GM12878 (cell line): ENCODE results near the gene ANKRD17. TPM values are rescaled to one million over a fixed set of nuclear protein-coding genes. Genes with fewer than 3 reads are reported as not detected.

Experiments used
- ASH2L ChIP-seq: fragments of 300-600, 200-600 bp; sonication (generic); IDR thresholded peaks from 2 replicates; pipeline ENCODE4 v1.6.1; 2017; ENCODE audit warnings: low read depth, mild to moderate bottlenecking, borderline replicate concordance
- BHLHE40 ChIP-seq, 2 experiments: fragments of 450-650 bp in 1 of 2; IDR thresholded peaks; 2 replicates each; pipeline ENCODE4 v1.6.1; 2011 to 2017; ENCODE audit warnings: low read depth in 2 of 2, borderline replicate concordance in 1 of 2, improper control_type of control experiment in 1 of 2, low read length in 1 of 2, mild to moderate bottlenecking in 1 of 2
- BMI1 ChIP-seq: fragments of 450-650 bp; IDR thresholded peaks from 2 replicates; pipeline ENCODE4 v1.6.1; 2016; ENCODE audit warnings: mild to moderate bottlenecking, moderate library complexity, borderline replicate concordance
- HDGF ChIP-seq: fragments of 450-650 bp; IDR thresholded peaks from 2 replicates; pipeline ENCODE4 v1.6.1; 2016; ENCODE audit warnings: antibody characterized with exemption
- KDM1A ChIP-seq: fragments of 200-600 bp; sonication (generic); IDR thresholded peaks from 2 replicates; pipeline ENCODE4 v1.6.1; 2016; ENCODE audit warnings: borderline replicate concordance
- NFYA ChIP-seq: IDR thresholded peaks from 2 replicates; pipeline ENCODE4 v1.6.1; 2011; ENCODE audit warnings: low read depth, mild to moderate bottlenecking, low read length, improper control_type of control experiment, borderline replicate concordance
- NR2C2 ChIP-seq: IDR thresholded peaks from 2 replicates; pipeline ENCODE4 v1.6.1; 2011; ENCODE audit warnings: borderline replicate concordance, low read depth; ENCODE audit not compliant: control insufficient read depth, insufficient read length
- NR2F1 ChIP-seq: fragments of 450-650 bp; conservative IDR thresholded peaks from 2 replicates; pipeline ENCODE4 v1.6.1; 2017; ENCODE audit warnings: mild to moderate bottlenecking
- PAX5 ChIP-seq: IDR thresholded peaks from 2 replicates; pipeline ENCODE4 v1.6.1; 2011; ENCODE audit warnings: low read depth, low read length, borderline replicate concordance
- POU2F2 ChIP-seq: IDR thresholded peaks from 3 replicates; pipeline ENCODE4 v1.6.1; 2011; ENCODE audit warnings: low read depth, mild to moderate bottlenecking, low read length, borderline replicate concordance
- RAD21 ChIP-seq: IDR thresholded peaks from 2 replicates; pipeline ENCODE4 v1.6.1; 2011; ENCODE audit warnings: mild to moderate bottlenecking, low read depth, low read length, moderate library complexity; ENCODE audit not compliant: insufficient read depth
- SMAD1 ChIP-seq: fragments of 450-650 bp; IDR thresholded peaks from 2 replicates; pipeline ENCODE4 v1.6.1; 2018; ENCODE audit warnings: mild to moderate bottlenecking, low read depth; ENCODE audit not compliant: partially characterized antibody
- polyA plus RNA-seq, 11 experiments: library from polyadenylated mRNA; depleted of rRNA in 4 of 11; unstranded in 6 of 11; stranded (reverse) in 5 of 11; fragments of >200 nt; fragmentation: Nextera tagmentation in 4 of 11; fragmentation: Illumina TruSeq in 1 of 11; extraction: Ambion mirVana in 4 of 11; extraction: Trizol in 1 of 11; gene quantifications; 1 replicate in 1 of 11; 2 replicates in 10 of 11; pipeline versions ENCODE4 v1.2.1 to v1.2.3, GENCODE V29; 2011 to 2016; ENCODE audit warnings: inconsistent platforms in 2 of 11, missing spikeins in 2 of 11, low read depth in 1 of 11
- total RNA-seq, 4 experiments: library from RNA; depleted of rRNA in 3 of 4; stranded (reverse); fragments of >200 nt in 3 of 4; fragmentation: Illumina TruSeq in 1 of 4; extraction: Trizol in 1 of 4; gene quantifications; 2 replicates each; pipeline versions ENCODE4 v1.2.1 to v1.2.3, GENCODE V29; 2013 to 2021
- TF ChIP-seq, protein P1 (sequence below): IDR thresholded peaks from 2 replicates; pipeline ENCODE4 v1.6.1; 2012; ENCODE audit warnings: low read length, inconsistent platforms
- TF ChIP-seq, protein P2 (sequence below), 3 experiments: IDR thresholded peaks in 2 of 3; conservative IDR thresholded peaks in 1 of 3; 2 replicates each; pipeline ENCODE4 v1.5.1; 2011; ENCODE audit warnings: low read depth in 3 of 3, low read length in 3 of 3, mild to moderate bottlenecking in 3 of 3, control low read depth in 2 of 3, moderate library complexity in 2 of 3, inconsistent platforms in 1 of 3, mixed read lengths in 1 of 3; ENCODE audit not compliant: control insufficient read depth in 2 of 3, insufficient read depth in 1 of 3; ENCODE audit errors: extremely low read depth in 1 of 3
- TF ChIP-seq, protein P3 (sequence below): fragments of 450-650 bp; IDR thresholded peaks from 2 replicates; pipeline ENCODE4 v1.6.1; 2017; ENCODE audit warnings: mild to moderate bottlenecking, moderate library complexity
- TF ChIP-seq, protein P4 (sequence below): fragments of 450-650 bp; formaldehyde crosslinking; IDR thresholded peaks from 2 replicates; pipeline ENCODE4 v1.5.0; 2022; ENCODE audit warnings: mild to moderate bottlenecking, missing genetic modification characterization

ANKRD17 gene
- total and polyA plus RNA-seq, 10 of the 15 experiments (the other 5 are each of a cell fraction or from before 2014, with no cell fraction given) = 11.7 to 46.5 (median 32.6) TPM

DNA sequence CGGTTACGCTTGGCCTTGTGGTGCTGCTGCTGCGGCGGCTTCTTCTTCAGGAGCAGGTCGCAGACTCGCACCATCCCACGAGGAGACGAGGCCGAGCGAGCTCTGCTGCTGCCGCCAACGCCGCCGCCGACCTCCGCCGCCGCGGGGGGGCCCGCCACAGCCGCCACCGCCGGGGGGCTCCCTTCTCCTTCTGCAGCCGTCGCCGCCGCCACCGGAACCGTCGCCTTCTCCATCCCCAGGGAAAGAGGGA is 237 bp downstream of the ANKRD17 start (continued):
- TF ChIP-seq, protein P1, sequence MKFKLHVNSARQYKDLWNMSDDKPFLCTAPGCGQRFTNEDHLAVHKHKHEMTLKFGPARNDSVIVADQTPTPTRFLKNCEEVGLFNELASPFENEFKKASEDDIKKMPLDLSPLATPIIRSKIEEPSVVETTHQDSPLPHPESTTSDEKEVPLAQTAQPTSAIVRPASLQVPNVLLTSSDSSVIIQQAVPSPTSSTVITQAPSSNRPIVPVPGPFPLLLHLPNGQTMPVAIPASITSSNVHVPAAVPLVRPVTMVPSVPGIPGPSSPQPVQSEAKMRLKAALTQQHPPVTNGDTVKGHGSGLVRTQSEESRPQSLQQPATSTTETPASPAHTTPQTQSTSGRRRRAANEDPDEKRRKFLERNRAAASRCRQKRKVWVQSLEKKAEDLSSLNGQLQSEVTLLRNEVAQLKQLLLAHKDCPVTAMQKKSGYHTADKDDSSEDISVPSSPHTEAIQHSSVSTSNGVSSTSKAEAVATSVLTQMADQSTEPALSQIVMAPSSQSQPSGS = no peak
- TF ChIP-seq, protein P2, sequence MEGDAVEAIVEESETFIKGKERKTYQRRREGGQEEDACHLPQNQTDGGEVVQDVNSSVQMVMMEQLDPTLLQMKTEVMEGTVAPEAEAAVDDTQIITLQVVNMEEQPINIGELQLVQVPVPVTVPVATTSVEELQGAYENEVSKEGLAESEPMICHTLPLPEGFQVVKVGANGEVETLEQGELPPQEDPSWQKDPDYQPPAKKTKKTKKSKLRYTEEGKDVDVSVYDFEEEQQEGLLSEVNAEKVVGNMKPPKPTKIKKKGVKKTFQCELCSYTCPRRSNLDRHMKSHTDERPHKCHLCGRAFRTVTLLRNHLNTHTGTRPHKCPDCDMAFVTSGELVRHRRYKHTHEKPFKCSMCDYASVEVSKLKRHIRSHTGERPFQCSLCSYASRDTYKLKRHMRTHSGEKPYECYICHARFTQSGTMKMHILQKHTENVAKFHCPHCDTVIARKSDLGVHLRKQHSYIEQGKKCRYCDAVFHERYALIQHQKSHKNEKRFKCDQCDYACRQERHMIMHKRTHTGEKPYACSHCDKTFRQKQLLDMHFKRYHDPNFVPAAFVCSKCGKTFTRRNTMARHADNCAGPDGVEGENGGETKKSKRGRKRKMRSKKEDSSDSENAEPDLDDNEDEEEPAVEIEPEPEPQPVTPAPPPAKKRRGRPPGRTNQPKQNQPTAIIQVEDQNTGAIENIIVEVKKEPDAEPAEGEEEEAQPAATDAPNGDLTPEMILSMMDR (IDR thresholded peaks at IDR 0.05 in 2 of 3, conservative IDR thresholded peaks at IDR 0.05 in 1 of 3; ENCODE audit: control insufficient read depth in 2 of 3, extremely low read depth in 1 of 3, insufficient read depth in 1 of 3, low read depth in 3 of 3, low read length in 3 of 3) = peak in 2 of 3 experiments; percentile 6 to 43; a peak in 3 of 6 replicates
- TF ChIP-seq RAD21 (peak; percentile 15; the same call in 1 of the 2 replicates), NR2C2 (no peak), HDGF (no peak), BHLHE40 (IDR thresholded peaks at IDR 0.05; ENCODE audit: borderline replicate concordance in 1 of 2, low read depth in 2 of 2, low read length in 1 of 2) (peak in 1 of 2 experiments; percentile 43; a peak in 1 of 4 replicates), BMI1 (no peak), NR2F1 (no peak), POU2F2 (no peak), PAX5 (no peak), KDM1A (no peak), ASH2L (peak; percentile 92; the same call in 1 of the 2 replicates), NFYA (no peak), SMAD1 (no peak)
- TF ChIP-seq, protein P3, sequence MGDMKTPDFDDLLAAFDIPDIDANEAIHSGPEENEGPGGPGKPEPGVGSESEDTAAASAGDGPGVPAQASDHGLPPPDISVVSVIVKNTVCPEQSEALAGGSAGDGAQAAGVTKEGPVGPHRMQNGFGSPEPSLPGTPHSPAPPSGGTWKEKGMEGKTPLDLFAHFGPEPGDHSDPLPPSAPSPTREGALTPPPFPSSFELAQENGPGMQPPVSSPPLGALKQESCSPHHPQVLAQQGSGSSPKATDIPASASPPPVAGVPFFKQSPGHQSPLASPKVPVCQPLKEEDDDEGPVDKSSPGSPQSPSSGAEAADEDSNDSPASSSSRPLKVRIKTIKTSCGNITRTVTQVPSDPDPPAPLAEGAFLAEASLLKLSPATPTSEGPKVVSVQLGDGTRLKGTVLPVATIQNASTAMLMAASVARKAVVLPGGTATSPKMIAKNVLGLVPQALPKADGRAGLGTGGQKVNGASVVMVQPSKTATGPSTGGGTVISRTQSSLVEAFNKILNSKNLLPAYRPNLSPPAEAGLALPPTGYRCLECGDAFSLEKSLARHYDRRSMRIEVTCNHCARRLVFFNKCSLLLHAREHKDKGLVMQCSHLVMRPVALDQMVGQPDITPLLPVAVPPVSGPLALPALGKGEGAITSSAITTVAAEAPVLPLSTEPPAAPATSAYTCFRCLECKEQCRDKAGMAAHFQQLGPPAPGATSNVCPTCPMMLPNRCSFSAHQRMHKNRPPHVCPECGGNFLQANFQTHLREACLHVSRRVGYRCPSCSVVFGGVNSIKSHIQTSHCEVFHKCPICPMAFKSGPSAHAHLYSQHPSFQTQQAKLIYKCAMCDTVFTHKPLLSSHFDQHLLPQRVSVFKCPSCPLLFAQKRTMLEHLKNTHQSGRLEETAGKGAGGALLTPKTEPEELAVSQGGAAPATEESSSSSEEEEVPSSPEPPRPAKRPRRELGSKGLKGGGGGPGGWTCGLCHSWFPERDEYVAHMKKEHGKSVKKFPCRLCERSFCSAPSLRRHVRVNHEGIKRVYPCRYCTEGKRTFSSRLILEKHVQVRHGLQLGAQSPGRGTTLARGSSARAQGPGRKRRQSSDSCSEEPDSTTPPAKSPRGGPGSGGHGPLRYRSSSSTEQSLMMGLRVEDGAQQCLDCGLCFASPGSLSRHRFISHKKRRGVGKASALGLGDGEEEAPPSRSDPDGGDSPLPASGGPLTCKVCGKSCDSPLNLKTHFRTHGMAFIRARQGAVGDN = 0 out of 2 replicates have a peak, but pooled peaks have one; percentile 6
- TF ChIP-seq, protein P4, sequence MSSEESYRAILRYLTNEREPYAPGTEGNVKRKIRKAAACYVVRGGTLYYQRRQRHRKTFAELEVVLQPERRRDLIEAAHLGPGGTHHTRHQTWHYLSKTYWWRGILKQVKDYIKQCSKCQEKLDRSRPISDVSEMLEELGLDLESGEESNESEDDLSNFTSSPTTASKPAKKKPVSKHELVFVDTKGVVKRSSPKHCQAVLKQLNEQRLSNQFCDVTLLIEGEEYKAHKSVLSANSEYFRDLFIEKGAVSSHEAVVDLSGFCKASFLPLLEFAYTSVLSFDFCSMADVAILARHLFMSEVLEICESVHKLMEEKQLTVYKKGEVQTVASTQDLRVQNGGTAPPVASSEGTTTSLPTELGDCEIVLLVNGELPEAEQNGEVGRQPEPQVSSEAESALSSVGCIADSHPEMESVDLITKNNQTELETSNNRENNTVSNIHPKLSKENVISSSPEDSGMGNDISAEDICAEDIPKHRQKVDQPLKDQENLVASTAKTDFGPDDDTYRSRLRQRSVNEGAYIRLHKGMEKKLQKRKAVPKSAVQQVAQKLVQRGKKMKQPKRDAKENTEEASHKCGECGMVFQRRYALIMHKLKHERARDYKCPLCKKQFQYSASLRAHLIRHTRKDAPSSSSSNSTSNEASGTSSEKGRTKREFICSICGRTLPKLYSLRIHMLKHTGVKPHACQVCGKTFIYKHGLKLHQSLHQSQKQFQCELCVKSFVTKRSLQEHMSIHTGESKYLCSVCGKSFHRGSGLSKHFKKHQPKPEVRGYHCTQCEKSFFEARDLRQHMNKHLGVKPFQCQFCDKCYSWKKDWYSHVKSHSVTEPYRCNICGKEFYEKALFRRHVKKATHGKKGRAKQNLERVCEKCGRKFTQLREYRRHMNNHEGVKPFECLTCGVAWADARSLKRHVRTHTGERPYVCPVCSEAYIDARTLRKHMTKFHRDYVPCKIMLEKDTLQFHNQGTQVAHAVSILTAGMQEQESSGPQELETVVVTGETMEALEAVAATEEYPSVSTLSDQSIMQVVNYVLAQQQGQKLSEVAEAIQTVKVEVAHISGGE (CRISPR knock-in tag) = no peak
